ENCODE data around the gene BRCA1. TPM values are rescaled to one million over a fixed set of nuclear protein-coding genes. Genes with fewer than 3 reads are reported as not detected.

The BRCA1 gene
- total RNA-seq, 2 donors from 2014 or later = 4.6 to 5.9 TPM

Other genes starting within 250 kb of the BRCA1 start
- not detected for gene G6PC1, start 224.6 kb downstream of the BRCA1 start, total RNA-seq
- gene AARSD1, start 160.9 kb downstream of the BRCA1 start, total RNA-seq = 10 to 100 TPM; 22.7 to 34.2 TPM
- 10 to 100 TPM in 1 of 2 donors, 1 to 10 TPM in 1; 9.9 to 11.2 TPM for gene PTGES3L, start 145.3 kb downstream of the BRCA1 start, total RNA-seq
- 10 to 100 TPM; 10.6 to 14.1 TPM for gene RUNDC1, start 144.8 kb downstream of the BRCA1 start, total RNA-seq
- 1,000 to 10,000 TPM; 1,110 to 1,208 TPM for gene RPL27, start 126.9 kb downstream of the BRCA1 start, total RNA-seq
- 10 to 100 TPM; 23.9 to 24.1 TPM for gene IFI35, start 118.6 kb downstream of the BRCA1 start, total RNA-seq
- 100 to 1,000 TPM; 247 to 267 TPM for gene VAT1, start 103.0 kb downstream of the BRCA1 start, total RNA-seq
- gene RND2, start 100.1 kb downstream of the BRCA1 start, total RNA-seq = 1 to 10 TPM; 1.9 to 2.2 TPM
- gene NBR1, start 45.9 kb upstream of the BRCA1 start, total RNA-seq = 10 to 100 TPM; 64.7 to 69.1 TPM
- gene TMEM106A, start 86.5 kb upstream of the BRCA1 start, total RNA-seq = 10 to 100 TPM; 18.4 to 19.9 TPM
- gene CCDC200, start 103.3 kb upstream of the BRCA1 start, total RNA-seq = not detected
- over 10,000 TPM; 14,833 to 15,009 TPM for gene RNU2-1, start 108.6 kb upstream of the BRCA1 start, total RNA-seq